GM18505 (cell line): ENCODE measurements around the gene CSAG3.
"Not testable (repeated sequence)": the region's sequence is repeated elsewhere in the genome, so short reads cannot be mapped to it uniquely, and the experiment has no call there.

Experiments used
- ATAC-seq: cut with Tn5 transposase; IDR thresholded peaks from one replicate; pipeline ENCODE4 v1.9.1; 2021; ENCODE audit not compliant: unreplicated experiment
- POLR2A ChIP-seq: IDR thresholded peaks from 4 replicates; pipeline ENCODE4 v1.6.1; 2011; ENCODE audit warnings: borderline replicate concordance; ENCODE audit not compliant: insufficient read depth, insufficient read length; ENCODE audit errors: extremely low read depth

The CSAG3 gene

GRCh38 chrX:152758918-152759317 is at the start of gene CSAG3:
Gene CSAG3, plus strand, starts transcription at chrX:152759218.
- not testable (repeated sequence) for ATAC-seq

GRCh38 chrX:152713195-152713594 is 45.8 kb upstream of the CSAG3 start:
- ATAC-seq, result not testable (repeated sequence)

DNA sequence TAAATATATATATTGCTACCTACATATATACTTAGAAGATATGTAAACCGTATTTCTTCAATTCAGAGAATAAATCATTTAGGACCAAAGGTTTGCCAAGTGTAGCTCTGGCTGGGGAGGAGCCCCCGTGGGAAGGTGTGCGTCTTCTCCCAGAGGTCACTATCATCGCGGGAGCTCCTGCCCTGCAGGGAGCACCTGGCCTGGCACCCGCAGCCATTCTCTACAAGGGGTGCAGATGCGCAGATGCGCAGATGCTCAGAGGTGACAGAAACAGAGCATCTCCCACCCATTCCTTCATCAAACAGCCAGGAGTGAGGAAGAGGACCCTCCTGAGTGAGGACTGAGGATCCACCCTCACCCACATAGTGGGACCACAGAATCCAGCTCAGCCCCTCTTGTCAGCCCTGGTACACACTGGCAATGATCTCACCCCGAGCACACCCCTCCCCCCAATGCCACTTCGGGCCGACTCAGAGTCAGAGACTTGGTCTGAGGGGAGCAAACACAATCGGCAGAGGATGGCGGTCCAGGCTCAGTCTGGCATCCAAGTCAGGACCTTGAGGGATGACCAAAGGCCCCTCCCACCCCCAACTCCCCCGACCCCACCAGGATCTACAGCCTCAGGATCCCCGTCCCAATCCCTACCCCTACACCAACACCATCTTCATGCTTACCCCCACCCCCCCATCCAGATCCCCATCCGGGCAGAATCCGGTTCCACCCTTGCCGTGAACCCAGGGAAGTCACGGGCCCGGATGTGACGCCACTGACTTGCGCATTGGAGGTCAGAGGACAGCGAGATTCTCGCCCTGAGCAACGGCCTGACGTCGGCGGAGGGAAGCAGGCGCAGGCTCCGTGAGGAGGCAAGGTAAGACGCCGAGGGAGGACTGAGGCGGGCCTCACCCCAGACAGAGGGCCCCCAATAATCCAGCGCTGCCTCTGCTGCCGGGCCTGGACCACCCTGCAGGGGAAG is 44.9 kb upstream of the CSAG3 start, which contains the start of gene MAGEA2B:
MAGEA2B (plus strand) TSS at position 814 of the 973 bp plus-strand sequence. CDS start 2,479 bp downstream, outside the sequence.
- ATAC-seq, result not testable (repeated sequence)

GRCh38 chrX:152725409-152725808 is 33.6 kb upstream of the CSAG3 start:
- TF ChIP-seq POLR2A, result no peak
- no peak for ATAC-seq

- ATAC-seq, result no peak
- no peak for TF ChIP-seq POLR2A
Observed at GRCh38 chrX:152733261-152733975, 25.6 kb upstream of the CSAG3 start, which contains the start of the genes CSAG1 and MAGEA12. Gene CSAG1, minus strand, starts transcription at chrX:152733721. Its CDS starts 1,261 bp downstream, at chrX:152732460. Gene MAGEA12, plus strand, starts transcription at chrX:152733757. Its CDS starts 2,405 bp downstream, at chrX:152736162.

- ATAC-seq, result not testable (repeated sequence)
Observed at GRCh38 chrX:152734143-152734858, 24.7 kb upstream of the CSAG3 start.

- TF ChIP-seq POLR2A, result no peak
- no peak for ATAC-seq
Observed at GRCh38 chrX:152735101-152735500, 23.9 kb upstream of the CSAG3 start.

- no peak for TF ChIP-seq POLR2A
- no peak for ATAC-seq
Observed at GRCh38 chrX:152735860-152736511, 23.0 kb upstream of the CSAG3 start.

- not testable (repeated sequence) for ATAC-seq
Observed at GRCh38 chrX:152736528-152736927, 22.5 kb upstream of the CSAG3 start.

GRCh38 chrX:152738560-152738959 is 20.5 kb upstream of the CSAG3 start:
- no peak for TF ChIP-seq POLR2A
- no peak for ATAC-seq

DNA sequence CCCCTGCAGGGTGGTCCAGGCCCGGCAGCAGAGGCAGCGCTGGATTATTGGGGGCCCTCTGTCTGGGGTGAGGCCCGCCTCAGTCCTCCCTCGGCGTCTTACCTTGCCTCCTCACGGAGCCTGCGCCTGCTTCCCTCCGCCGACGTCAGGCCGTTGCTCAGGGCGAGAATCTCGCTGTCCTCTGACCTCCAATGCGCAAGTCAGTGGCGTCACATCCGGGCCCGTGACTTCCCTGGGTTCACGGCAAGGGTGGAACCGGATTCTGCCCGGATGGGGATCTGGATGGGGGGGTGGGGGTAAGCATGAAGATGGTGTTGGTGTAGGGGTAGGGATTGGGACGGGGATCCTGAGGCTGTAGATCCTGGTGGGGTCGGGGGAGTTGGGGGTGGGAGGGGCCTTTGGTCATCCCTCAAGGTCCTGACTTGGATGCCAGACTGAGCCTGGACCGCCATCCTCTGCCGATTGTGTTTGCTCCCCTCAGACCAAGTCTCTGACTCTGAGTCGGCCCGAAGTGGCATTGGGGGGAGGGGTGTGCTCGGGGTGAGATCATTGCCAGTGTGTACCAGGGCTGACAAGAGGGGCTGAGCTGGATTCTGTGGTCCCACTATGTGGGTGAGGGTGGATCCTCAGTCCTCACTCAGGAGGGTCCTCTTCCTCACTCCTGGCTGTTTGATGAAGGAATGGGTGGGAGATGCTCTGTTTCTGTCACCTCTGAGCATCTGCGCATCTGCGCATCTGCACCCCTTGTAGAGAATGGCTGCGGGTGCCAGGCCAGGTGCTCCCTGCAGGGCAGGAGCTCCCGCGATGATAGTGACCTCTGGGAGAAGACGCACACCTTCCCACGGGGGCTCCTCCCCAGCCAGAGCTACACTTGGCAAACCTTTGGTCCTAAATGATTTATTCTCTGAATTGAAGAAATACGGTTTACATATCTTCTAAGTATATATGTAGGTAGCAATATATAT is 5.0 kb upstream of the CSAG3 start, which contains the start of gene MAGEA2:
MAGEA2 (minus strand) TSS at position 157 of the 965 bp plus-strand sequence. CDS start 2,479 bp downstream, outside the sequence.
- ATAC-seq, result not testable (repeated sequence)

DNA sequence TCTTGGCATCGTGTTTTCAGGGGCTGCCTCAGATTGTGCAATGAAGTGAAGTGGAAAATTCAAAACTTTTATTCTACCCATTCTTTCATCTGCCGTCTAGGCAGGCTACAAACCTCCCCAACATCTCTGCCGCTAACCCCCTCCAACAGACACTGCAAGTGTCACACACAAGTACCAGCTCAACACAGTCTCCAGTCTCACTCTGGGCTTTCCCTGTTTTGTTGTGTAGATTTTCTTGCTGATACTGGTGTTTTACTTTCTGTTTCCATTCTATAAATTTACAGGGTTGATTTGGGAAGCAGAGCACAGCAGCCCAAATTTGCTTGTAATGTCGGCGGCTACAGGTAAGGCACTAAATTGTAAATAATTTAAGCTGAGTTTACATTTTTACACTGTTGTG is 4.1 kb upstream of the CSAG3 start:
- ATAC-seq, result not testable (repeated sequence)

GRCh38 chrX:152759544-152759943 is 526 bp downstream of the CSAG3 start:
- ATAC-seq, result not testable (repeated sequence)

GRCh38 chrX:152761582-152761981 is 2.6 kb downstream of the CSAG3 start:
- ATAC-seq, result not testable (repeated sequence)

DNA sequence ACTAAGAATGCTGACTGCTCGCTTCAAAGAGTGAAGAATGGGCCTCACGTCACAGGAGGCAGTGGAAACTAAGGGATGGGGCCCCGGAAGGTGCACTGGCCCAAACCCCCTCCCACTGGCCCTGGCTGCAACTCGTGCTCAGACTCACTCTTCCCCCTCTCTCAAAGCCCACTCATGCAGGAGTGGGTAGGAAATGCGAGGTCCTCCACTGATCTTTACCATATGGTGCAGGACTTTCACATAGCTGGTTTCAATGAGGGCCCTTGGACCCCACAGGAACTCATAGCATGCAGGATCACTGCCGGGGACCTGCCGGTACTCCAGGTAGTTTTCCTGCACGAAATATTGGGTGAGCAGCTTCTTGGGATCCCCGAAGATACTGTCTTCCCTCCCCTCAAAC is 7.5 kb downstream of the CSAG3 start:
- not testable (repeated sequence) for ATAC-seq

DNA sequence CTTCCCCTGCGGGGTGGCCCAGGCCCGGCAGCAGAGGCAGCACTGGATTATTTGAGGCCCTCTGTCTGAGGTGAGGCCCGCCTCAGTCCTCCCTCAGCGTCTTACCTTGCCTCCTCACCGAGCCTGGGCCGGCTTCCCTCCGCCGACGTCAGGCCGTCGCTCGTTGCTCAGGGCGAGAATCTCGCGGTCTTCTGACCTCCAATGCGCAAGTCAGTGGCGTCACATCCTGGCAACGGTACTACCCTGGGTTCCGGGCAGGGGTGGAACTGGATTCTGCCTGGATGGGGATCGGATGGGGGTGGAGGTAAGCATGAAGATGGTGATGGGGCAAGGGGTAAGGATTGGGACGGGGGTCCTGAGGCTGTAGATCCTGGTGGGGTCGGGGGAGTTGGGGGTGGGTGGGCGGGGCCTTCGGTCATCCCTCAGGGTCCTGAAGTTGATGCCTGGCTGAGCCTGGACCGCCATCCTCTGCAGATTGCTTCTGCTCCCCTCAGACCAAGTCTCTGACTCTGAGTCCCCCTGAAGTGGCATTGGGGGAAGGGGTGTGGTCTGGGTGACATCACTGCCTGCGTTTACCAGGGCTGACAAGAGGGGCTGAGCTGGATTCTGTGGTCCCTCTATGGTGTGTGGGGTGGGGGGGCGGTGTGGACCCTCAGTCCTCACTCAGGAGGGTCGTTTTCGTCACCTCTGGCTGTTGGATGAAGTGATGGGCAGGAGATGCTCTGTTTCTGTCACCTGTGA is 10.7 kb downstream of the CSAG3 start, which contains the start of gene MAGEA6:
MAGEA6 (minus strand) TSS at position 141 of the 741 bp plus-strand sequence. CDS start 2,039 bp downstream, outside the sequence.
- ATAC-seq, result not testable (repeated sequence)

- ATAC-seq, result peak; percentile 87
Observed at GRCh38 chrX:152787062-152787461, 28.0 kb downstream of the CSAG3 start.
